IPS-11a (cell line): ENCODE results near the gene OSBPL5.

Source experiments
- H3K4me3 ChIP-seq: one replicate; pipeline ENCODE4 v1.5.1; 2013; ENCODE audit warnings: low read depth, low read length, control low read depth

OSBPL5 gene

DNA sequence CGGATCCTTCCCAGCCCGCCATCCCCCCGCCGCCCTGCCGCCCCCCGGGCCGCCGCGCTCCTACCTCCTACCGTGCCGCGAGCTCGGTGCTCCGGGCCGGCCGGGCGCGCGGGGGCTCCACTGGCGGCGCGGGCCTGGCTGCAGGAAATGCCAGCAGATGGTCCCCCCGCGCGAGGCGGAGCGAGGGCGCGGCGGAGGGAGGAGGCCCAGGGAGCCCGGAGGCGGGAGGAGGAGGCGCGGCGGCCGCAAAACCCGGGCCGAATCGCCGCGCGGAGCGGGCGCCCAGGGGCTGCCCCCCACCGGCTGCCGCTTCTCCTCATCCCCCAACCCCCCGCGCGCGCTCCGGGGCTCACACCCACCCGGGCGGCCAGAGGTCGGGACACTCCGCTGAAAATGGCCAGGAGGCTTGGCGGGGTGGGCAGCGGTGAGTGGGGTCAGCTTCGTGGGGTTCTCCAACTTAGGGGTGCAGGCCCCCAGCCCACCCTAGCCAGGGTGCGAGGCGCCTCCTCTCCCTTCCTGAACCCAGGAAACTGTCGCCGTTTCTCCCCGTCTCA lies at the start of gene OSBPL5:
OSBPL5 (minus strand) TSS at position 159 of the 554 bp plus-strand sequence. CDS start 36,162 bp downstream, outside the sequence.
- peak within 1 kb of the TSS; percentile 41 for H3K4me3 ChIP-seq

GRCh38 chr11:3214420-3214699 lies 49.2 kb upstream of the OSBPL5 start:
- H3K4me3 ChIP-seq: no peak overlapping the region

- no peak overlapping the region for H3K4me3 ChIP-seq
These were observed 48.7 kb upstream of the OSBPL5 start for GRCh38 chr11:3213659-3214419.

DNA sequence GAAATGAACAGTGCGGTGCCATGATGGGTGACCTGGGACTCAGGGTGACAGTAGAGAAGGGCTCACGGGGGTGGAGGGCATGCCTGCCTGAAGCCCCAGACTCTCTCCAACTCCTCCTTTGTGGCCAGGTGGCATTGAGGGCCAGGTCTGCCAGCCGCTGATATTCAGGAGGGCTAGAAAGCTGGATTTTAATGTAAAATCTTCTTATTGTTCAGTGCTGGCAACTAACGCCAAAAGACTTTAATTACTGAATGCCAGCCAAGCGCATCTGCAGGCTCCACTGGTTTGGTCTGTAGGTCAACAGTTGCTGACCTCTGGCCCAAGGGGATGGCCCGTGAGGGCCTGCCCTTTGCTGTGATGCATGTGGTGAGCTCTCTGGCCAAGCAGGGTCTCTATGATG lies 43.2 kb upstream of the OSBPL5 start:
- H3K4me3 ChIP-seq: no peak overlapping the region

- H3K4me3 ChIP-seq: no peak overlapping the region
These were observed 42.5 kb upstream of the OSBPL5 start for GRCh38 chr11:3207526-3208189.

- H3K4me3 ChIP-seq: no peak overlapping the region
These were observed 41.8 kb upstream of the OSBPL5 start for GRCh38 chr11:3206922-3207204.

DNA sequence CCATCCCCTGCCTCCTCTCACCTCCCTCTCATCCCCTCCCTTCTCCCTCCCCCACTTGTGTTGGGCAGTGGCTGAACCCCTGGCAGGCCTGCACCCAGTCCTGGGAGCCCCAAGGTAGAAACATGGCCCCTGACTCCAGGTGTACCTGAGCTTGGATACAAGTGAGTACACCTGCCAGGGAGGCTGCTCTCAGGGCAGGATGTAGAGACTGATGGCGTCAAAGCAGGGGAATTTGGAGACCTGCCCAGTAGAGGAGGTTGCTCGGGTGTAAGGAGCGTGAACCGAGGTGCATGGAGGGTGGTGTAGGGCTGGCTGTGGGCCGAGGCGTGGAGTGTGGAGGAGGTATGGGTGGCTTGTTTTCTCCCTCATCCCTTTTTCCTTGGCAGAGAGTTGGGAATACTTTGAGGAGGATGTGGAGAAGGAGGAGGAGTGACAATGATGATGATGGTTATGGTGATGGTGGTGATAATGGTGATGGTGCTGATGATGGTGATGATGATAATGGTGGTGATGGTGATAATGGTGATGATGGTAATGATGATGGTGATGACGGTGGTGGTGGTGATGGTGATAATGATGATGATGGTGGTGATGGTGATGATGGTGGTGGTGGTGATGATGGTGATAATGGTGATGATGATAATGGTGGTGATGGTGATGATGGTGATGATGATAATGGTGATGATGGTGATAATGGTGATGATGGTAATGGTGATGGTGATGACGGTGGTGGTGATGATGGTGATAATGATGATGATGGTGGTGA lies 41.2 kb upstream of the OSBPL5 start:
- no peak overlapping the region for H3K4me3 ChIP-seq

- no peak overlapping the region for H3K4me3 ChIP-seq
These were observed 40.4 kb upstream of the OSBPL5 start for GRCh38 chr11:3205261-3206155.

- H3K4me3 ChIP-seq: no peak overlapping the region
These were observed 39.3 kb upstream of the OSBPL5 start for GRCh38 chr11:3204141-3205015.

DNA sequence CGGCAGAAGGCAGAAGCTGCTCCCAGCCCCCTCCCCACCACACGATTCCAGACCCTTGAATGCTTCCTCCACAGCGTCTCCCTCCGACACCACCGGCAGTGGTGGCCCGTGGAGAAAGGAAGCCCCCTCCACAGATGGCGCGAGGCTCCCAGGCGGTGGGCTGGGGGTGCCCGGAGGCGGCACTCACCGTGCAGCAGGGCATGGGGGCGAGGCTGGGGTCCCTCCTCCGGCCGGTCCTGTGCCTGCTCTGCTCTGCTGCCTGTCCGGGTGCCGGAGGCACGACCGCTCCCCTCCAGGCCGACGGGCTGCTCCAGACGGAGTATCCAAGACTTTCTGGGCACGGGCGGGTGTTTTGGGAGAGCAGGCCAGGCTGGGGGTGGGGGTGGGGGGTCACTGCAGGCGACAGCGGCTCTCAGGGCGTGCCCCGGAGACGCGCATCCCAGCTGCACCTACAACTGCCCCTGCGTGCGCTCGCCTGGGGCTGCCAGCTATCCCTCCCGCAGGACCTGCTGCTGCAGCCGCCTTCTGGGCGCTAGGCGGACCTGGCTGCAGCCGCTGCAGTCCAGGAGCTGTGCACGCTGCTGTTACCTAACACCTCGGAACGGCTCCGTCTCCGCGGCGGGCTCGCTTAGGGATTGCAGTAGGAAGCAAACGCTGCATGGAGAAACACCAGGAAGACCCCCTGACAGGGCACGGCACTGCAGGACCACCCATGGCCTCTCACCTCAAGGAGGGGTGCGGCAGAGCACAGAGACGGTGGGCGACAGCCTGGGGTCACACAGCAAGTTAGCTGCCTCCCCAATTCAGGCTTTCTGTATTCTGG lies 38.3 kb upstream of the OSBPL5 start:
- H3K4me3 ChIP-seq: peak overlapping the region; percentile 17

DNA sequence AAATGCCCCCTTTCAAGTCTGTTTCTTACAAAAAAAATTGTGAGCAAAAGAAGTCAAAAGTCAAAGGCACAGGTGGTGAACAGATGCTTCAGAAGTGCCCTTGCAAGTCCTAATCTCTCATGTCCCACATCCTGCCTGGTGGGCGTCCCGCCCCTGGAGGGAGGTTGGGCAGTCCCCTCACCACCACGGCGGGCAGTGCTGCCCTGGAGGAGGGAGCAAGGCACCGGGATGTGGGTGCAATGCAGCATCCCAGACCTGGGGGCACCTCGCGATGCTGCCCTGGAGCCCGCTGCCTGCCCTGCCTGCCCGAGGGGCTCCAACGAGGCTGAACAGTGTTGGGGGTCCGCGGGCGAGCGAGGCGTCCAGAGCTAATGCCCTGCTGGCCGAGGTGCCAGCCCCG lies 37.6 kb upstream of the OSBPL5 start:
- H3K4me3 ChIP-seq: peak overlapping the region; percentile 17

- H3K4me3 ChIP-seq: no peak overlapping the region
These were observed 37.2 kb upstream of the OSBPL5 start for GRCh38 chr11:3202305-3202704.

DNA sequence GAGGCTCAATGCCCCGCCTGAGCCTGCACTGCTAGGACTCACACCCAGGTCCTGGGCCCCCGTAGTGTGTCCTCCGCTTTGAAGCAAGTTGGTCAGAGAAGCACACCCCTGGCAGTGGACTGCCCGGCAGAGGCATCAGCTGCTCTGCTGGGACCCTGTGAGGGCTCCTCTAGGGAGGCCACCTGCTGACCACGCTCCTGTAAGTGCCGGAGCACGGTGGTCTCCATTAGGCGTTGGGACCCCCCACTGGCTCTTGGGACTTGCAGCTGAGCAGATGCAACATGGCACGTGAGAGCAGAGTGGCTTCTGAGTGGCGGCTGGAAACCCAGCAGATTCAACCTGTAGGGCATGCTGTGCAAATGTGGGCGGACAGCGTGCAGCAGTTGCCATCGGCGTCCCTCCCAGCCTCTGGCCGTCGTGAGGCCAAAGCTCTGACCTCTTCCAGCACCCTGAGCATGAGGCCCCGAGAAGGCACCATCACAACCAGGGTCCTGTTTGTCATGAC lies 36.6 kb upstream of the OSBPL5 start:
- no peak overlapping the region for H3K4me3 ChIP-seq

DNA sequence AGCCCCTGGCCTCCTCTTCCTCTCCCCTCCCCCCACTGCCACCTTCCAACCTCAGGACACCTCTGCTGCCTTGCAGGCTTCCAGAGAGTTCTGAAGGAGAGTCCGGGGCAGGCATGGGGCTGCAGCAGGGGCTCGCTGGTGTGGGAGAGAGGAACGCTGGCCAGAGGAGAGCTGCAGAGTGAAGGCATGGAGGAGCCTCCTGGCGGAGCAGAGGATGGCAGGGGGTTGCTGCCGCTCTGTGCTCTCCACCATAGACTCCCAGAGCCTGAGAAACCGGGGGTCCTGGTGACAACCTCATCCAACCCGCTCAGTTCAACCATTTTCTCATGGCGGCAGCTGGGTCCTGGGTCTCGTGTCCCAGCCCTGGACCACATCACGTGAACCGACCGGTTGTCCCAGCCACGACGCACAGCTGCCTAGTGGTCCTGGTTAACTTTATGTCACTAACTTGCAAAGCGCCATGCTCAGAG lies 36.0 kb upstream of the OSBPL5 start:
- H3K4me3 ChIP-seq: no peak overlapping the region

- H3K4me3 ChIP-seq: no peak overlapping the region
These were observed 35.4 kb upstream of the OSBPL5 start for GRCh38 chr11:3200388-3201111.

GRCh38 chr11:3199537-3200295 lies 34.6 kb upstream of the OSBPL5 start:
- no peak overlapping the region for H3K4me3 ChIP-seq

- H3K4me3 ChIP-seq: no peak overlapping the region
These were observed 33.7 kb upstream of the OSBPL5 start for GRCh38 chr11:3198815-3199214.
